Upper lobe of left lung (tissue), 4 donors: ENCODE data around the gene LGALS1.

Experiments
- POLR2AphosphoS5 ChIP-seq, 2 donors: sonication (generic); formaldehyde crosslinking; IDR thresholded peaks; one replicate each; pipeline ENCODE4 v1.5.1; 2017; ENCODE audit warnings: antibody characterized with exemption in 2 of 2
- TF ChIP-seq, protein P1 (sequence below), 6 experiments: fragments of 450-650 bp in 4 of 6; fragments of 200-600 bp in 2 of 6; sonication (generic) in 2 of 6; IDR thresholded peaks; one replicate each; pipeline ENCODE4 v1.5.1; 2016 to 2019; ENCODE audit warnings: antibody characterized with exemption in 6 of 6

DNA sequence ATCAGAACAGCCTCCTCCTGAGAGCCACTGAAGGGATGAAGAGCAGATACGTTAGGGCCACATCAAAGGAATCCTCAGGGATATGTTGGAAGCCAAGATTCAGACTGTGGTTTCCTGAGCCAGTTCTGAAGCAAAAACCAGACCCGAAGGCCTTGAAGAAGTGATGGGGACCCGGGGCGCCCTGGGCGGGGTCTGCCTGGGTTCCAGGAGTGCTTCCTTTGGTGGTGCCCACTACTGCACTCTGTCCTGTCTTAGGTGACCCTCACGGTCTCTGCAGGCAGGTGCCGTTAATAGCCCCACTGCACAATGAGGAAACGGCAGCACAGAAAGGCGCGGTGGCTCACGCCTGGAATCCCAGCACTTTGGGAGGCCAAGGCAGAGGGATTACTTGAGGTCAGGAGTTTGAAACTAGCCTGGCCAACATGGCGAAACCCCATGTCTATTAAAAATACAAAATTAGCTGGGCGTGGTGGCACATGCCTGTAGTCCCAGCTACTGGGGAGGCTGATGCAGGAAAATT, 48.8 kb upstream of the LGALS1 start:
- TF ChIP-seq, protein P1, sequence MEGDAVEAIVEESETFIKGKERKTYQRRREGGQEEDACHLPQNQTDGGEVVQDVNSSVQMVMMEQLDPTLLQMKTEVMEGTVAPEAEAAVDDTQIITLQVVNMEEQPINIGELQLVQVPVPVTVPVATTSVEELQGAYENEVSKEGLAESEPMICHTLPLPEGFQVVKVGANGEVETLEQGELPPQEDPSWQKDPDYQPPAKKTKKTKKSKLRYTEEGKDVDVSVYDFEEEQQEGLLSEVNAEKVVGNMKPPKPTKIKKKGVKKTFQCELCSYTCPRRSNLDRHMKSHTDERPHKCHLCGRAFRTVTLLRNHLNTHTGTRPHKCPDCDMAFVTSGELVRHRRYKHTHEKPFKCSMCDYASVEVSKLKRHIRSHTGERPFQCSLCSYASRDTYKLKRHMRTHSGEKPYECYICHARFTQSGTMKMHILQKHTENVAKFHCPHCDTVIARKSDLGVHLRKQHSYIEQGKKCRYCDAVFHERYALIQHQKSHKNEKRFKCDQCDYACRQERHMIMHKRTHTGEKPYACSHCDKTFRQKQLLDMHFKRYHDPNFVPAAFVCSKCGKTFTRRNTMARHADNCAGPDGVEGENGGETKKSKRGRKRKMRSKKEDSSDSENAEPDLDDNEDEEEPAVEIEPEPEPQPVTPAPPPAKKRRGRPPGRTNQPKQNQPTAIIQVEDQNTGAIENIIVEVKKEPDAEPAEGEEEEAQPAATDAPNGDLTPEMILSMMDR (IDR thresholded peaks at IDR 0.05) = no peak
- no peak for TF ChIP-seq POLR2AphosphoS5 (IDR thresholded peaks at IDR 0.05)
